Colonic mucosa (tissue), 4 donors: ENCODE measurements around the gene RNF182. TPM values are rescaled to one million over a fixed set of nuclear protein-coding genes. Genes with fewer than 3 reads are reported as not detected.

Experiments used
- DNase-seq: peaks from one replicate; pipeline ENCODE4 v3.0.0-alpha.2; 2020
- H3K27ac ChIP-seq: fragments of 200-600 bp; one replicate; pipeline ENCODE4 v1.8.0; 2021
- H3K27me3 ChIP-seq: fragments of 200-600 bp; one replicate; pipeline ENCODE4 v1.8.0; 2021
- H3K36me3 ChIP-seq: fragments of 200-600 bp; one replicate; pipeline ENCODE4 v1.8.0; 2021
- H3K4me1 ChIP-seq: fragments of 200-600 bp; one replicate; pipeline ENCODE4 v1.8.0; 2021; ENCODE audit warnings: mild to moderate bottlenecking
- H3K4me3 ChIP-seq: fragments of 200-600 bp; one replicate; pipeline ENCODE4 v1.8.0; 2021
- H3K9ac ChIP-seq, 2 donors: one replicate each; pipeline ENCODE4 v1.7.0; 2013; ENCODE audit warnings: control low read depth in 2 of 2, low read depth in 2 of 2, low read length in 2 of 2
- H3K9me3 ChIP-seq: fragments of 200-600 bp; one replicate; pipeline ENCODE4 v1.8.0; 2021
- intact Hi-C: fragments of 100-400 bp; cut with DNase I; formaldehyde crosslinking; loops from one replicate; pipeline ENCODE4 v1.14.1; 2022
- total RNA-seq, 2 donors: library from RNA; stranded (reverse); fragmentation: NEBNext Ultra II Directional in 1 of 2; extraction: Animal tissue kit (Norgen Biotek cat#: 25700) in 1 of 2; gene quantifications; one replicate each; pipeline ENCODE4 v1.2.1, GENCODE V29; 2021
- TF ChIP-seq, protein P1 (sequence below): fragments of 200-600 bp; IDR thresholded peaks from one replicate; pipeline ENCODE4 v1.8.0; 2022; ENCODE audit warnings: antibody characterized with exemption, mild to moderate bottlenecking
- donor health status: healthy.
- donor health status: DM: no; HTN: no; CAD: no.
- donor health status: DM: no; HTN: no; CAD: no.

The RNF182 gene
- total RNA-seq, 2 donors from 2014 or later, result not detected

DNA sequence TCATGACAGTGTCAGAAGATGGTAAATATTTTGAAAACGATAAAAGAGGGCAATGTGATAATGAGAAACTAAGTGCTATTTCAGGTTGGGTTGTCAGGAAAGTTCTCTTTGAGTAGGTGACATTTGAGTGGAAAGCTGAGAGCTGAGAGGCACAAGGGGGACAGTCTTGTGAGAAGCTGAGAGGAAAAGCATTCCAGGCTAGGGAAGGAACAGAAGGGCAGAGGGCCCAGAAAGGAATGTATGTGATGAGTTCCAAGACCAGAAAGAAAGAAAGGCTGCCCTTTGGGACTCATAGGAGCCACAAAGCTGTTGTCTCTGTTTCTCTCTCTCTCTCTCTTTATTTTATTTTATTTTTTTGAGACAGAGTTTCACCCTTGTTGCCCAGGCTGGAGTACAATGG lies 7.6 kb upstream of the RNF182 start:
- no peak for DNase-seq
- no peaks in the 10 kb centered on the region for H3K36me3 ChIP-seq
- intact Hi-C loops, result no loop called here
- TF ChIP-seq, protein P1, sequence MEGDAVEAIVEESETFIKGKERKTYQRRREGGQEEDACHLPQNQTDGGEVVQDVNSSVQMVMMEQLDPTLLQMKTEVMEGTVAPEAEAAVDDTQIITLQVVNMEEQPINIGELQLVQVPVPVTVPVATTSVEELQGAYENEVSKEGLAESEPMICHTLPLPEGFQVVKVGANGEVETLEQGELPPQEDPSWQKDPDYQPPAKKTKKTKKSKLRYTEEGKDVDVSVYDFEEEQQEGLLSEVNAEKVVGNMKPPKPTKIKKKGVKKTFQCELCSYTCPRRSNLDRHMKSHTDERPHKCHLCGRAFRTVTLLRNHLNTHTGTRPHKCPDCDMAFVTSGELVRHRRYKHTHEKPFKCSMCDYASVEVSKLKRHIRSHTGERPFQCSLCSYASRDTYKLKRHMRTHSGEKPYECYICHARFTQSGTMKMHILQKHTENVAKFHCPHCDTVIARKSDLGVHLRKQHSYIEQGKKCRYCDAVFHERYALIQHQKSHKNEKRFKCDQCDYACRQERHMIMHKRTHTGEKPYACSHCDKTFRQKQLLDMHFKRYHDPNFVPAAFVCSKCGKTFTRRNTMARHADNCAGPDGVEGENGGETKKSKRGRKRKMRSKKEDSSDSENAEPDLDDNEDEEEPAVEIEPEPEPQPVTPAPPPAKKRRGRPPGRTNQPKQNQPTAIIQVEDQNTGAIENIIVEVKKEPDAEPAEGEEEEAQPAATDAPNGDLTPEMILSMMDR, result no peak
- H3K4me3 ChIP-seq, result no peak overlapping the region
- no peak overlapping the region for H3K9ac ChIP-seq
- no peaks in the 10 kb centered on the region for H3K9me3 ChIP-seq
- peaks cover 13% of the 10 kb centered on the region for H3K27me3 ChIP-seq
- no peak overlapping the region for H3K27ac ChIP-seq
- no peaks in the 10 kb centered on the region for H3K4me1 ChIP-seq

DNA sequence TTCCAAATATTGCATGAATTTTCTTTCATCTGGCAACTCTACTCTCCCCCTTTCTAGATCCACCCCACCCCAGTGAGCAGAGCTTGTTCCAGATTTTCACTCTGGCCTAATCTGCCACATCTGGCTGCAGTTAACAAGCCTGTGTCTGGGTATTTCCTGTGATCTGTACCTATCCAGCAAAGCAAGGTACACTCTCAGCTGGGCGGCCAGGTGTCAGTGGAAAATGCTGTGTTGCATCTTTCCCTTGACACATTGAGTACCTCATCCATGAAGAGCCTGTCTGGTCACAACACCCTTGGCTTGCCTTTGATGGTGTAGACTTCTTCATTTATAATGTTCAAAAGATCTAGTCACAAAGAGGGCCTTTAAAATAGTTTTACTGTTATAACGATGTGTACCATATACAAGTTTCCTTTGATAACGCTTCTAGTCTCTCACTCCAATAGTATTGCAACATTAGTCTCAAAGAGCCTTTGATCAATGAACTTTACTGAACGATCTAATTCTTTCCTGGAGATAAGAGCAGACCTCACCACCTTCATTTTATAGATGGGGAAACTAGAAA lies 6.0 kb upstream of the RNF182 start:
- DNase-seq, result no peak
- TF ChIP-seq, protein P1, result no peak
- H3K36me3 ChIP-seq, result no peaks in the 10 kb centered on the region
- H3K27me3 ChIP-seq, result peaks cover 15% of the 10 kb centered on the region
- intact Hi-C loops, result no loop called here
- no peak overlapping the region for H3K27ac ChIP-seq
- H3K9me3 ChIP-seq, result no peaks in the 10 kb centered on the region
- no peak overlapping the region for H3K4me3 ChIP-seq
- no peaks in the 10 kb centered on the region for H3K4me1 ChIP-seq
- no peak overlapping the region for H3K9ac ChIP-seq

DNA sequence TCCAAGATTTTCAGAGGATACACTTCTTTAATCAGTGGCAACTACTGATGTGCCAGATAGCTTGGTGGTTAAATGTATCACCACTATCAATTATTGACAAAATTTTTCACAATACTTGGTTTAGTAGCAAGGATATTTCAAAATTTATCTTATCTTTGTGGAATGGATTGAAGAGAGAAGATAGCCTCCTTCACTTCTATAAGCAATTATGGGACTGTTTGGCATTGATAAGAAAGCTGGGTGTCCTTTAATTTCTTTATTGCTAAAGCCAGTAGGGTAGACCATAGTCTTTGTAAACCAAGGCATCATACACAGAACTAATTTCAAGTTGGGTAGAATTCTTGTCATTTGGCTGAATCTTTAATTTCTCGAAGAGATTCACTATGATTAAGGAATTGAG lies 4.9 kb upstream of the RNF182 start:
- H3K4me1 ChIP-seq, result no peaks in the 10 kb centered on the region
- TF ChIP-seq, protein P1, result no peak
- H3K4me3 ChIP-seq, result no peak overlapping the region
- H3K9me3 ChIP-seq, result no peaks in the 10 kb centered on the region
- DNase-seq, result no peak
- H3K27ac ChIP-seq, result no peak overlapping the region
- no peak overlapping the region for H3K9ac ChIP-seq
- peaks cover 25% of the 10 kb centered on the region for H3K27me3 ChIP-seq
- intact Hi-C loops, result no loop called here
- H3K36me3 ChIP-seq, result no peaks in the 10 kb centered on the region

DNA sequence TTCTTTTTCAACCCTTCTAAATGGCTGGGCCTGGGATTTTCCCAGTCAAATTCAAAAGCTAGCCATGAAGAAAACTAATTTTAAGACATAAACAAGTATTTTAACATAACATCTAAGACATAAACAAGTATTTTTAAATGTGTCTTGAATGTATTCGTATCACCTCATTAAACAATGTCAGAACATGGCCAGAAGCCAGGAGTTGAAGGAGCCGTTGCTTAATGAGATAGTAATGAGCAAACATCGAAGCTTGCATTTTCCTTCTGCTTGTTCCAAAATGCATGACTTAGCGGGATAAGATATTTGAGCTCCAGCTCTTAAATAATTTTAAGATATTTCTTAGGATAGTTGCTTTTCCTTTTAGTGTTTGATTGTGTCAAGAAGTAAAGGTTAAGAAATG lies 4.2 kb upstream of the RNF182 start:
- H3K27me3 ChIP-seq, result peaks cover 31% of the 10 kb centered on the region
- peaks cover 5% of the 10 kb centered on the region for H3K4me1 ChIP-seq
- intact Hi-C loops, result no loop called here
- H3K9me3 ChIP-seq, result no peaks in the 10 kb centered on the region
- H3K27ac ChIP-seq, result no peak overlapping the region
- no peak overlapping the region for H3K4me3 ChIP-seq
- TF ChIP-seq, protein P1, result no peak
- no peak overlapping the region for H3K9ac ChIP-seq
- DNase-seq, result no peak
- H3K36me3 ChIP-seq, result no peaks in the 10 kb centered on the region

DNA sequence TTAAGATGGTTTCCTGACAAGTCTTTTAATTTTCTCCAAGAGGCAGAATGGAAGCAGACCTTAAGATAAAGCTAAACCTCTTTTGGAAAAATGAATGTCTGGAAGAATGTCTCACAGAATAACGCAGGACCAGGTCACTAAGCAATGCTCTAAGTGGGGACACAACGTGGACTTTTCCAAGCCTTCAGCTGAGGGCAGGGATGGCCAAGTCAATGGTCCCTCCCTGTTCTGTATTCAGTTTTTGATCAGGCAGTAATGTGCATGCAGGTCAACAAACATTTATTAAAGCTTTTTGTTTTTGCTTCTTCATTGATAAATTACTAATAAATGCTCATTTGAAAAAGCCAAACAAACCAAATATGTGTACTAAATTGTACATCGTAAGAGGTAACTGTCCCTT lies 2.0 kb upstream of the RNF182 start:
- H3K27me3 ChIP-seq, result peaks cover 53% of the 10 kb centered on the region
- intact Hi-C loops, result no loop called here

More for the DNA sequence above, 2.0 kb upstream of the RNF182 start:
- Histone ChIP-seq H3K9me3 (no peaks in the 10 kb centered on the region), H3K4me3 (no peak overlapping the region), H3K27ac (no peak overlapping the region), H3K9ac (no peak overlapping the region), H3K36me3 (no peaks in the 10 kb centered on the region), H3K4me1 (peaks cover 5% of the 10 kb centered on the region)
- no peak for DNase-seq
- TF ChIP-seq, protein P1, result no peak
